Mammary epithelial cell (primary cell): ENCODE measurements around the gene APOA1.

Experiments used
- EZH2 ChIP-seq: IDR thresholded peaks from 2 replicates; pipeline ENCODE4 v1.6.1; 2012; ENCODE audit warnings: low read length, inconsistent platforms, borderline replicate concordance
- TF ChIP-seq, protein P1 (sequence below), 2 donors: IDR thresholded peaks in 1 of 2; conservative IDR thresholded peaks in 1 of 2; 2 replicates each; pipeline ENCODE4 v1.5.1; 2011 to 2012; ENCODE audit warnings: inconsistent platforms in 2 of 2, low read length in 2 of 2, mild to moderate bottlenecking in 2 of 2, control low read depth in 1 of 2, low read depth in 1 of 2; ENCODE audit not compliant: insufficient read depth in 1 of 2; ENCODE audit errors: extremely low read depth in 1 of 2

DNA sequence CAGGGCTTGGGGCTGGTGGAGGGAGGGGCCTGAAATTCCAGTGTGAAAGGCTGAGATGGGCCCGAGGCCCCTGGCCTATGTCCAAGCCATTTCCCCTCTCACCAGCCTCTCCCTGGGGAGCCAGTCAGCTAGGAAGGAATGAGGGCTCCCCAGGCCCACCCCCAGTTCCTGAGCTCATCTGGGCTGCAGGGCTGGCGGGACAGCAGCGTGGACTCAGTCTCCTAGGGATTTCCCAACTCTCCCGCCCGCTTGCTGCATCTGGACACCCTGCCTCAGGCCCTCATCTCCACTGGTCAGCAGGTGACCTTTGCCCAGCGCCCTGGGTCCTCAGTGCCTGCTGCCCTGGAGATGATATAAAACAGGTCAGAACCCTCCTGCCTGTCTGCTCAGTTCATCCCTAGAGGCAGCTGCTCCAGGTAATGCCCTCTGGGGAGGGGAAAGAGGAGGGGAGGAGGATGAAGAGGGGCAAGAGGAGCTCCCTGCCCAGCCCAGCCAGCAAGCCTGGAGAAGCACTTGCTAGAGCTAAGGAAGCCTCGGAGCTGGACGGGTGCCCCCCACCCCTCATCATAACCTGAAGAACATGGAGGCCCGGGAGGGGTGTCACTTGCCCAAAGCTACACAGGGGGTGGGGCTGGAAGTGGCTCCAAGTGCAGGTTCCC is 7.8 kb downstream of the APOA1 start, which contains the start of gene APOC3:
- TF ChIP-seq, protein P1, sequence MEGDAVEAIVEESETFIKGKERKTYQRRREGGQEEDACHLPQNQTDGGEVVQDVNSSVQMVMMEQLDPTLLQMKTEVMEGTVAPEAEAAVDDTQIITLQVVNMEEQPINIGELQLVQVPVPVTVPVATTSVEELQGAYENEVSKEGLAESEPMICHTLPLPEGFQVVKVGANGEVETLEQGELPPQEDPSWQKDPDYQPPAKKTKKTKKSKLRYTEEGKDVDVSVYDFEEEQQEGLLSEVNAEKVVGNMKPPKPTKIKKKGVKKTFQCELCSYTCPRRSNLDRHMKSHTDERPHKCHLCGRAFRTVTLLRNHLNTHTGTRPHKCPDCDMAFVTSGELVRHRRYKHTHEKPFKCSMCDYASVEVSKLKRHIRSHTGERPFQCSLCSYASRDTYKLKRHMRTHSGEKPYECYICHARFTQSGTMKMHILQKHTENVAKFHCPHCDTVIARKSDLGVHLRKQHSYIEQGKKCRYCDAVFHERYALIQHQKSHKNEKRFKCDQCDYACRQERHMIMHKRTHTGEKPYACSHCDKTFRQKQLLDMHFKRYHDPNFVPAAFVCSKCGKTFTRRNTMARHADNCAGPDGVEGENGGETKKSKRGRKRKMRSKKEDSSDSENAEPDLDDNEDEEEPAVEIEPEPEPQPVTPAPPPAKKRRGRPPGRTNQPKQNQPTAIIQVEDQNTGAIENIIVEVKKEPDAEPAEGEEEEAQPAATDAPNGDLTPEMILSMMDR (conservative IDR thresholded peaks at IDR 0.05 in 1 of 2, IDR thresholded peaks at IDR 0.05 in 1 of 2; ENCODE audit: extremely low read depth in 1 of 2, insufficient read depth in 1 of 2, low read depth in 1 of 2, low read length in 2 of 2) = no peak
- no peak for TF ChIP-seq EZH2
